Liver (tissue), 9 donors: ENCODE results near the gene CENPC. TPM values are rescaled to one million over a fixed set of nuclear protein-coding genes. Genes with fewer than 3 reads are reported as not detected.

Experiments
- DNase-seq: peaks from one replicate; pipeline ENCODE4 v3.0.0-alpha.2; 2017; ENCODE audit warnings: low spot score
- H3K27ac ChIP-seq, 2 donors: one replicate each; pipeline ENCODE4 v1.7.0; 2013; ENCODE audit warnings: inconsistent platforms in 2 of 2, low read length in 2 of 2, control low read depth in 1 of 2, low read depth in 1 of 2, mild to moderate bottlenecking in 1 of 2
- H3K27me3 ChIP-seq, 4 donors: one replicate each; pipeline versions ENCODE4 v1.6.1 to v1.7.0; 2013; ENCODE audit warnings: low read length in 3 of 4, inconsistent platforms in 1 of 4, mild to moderate bottlenecking in 1 of 4, moderate library complexity in 1 of 4; ENCODE audit not compliant: control insufficient read depth in 4 of 4, insufficient read depth in 4 of 4
- H3K36me3 ChIP-seq, 4 donors: one replicate each; pipeline versions ENCODE4 v1.6.1 to v1.7.0; 2013; ENCODE audit warnings: low read length in 3 of 4, mild to moderate bottlenecking in 3 of 4, low read depth in 1 of 4, moderate library complexity in 1 of 4; ENCODE audit not compliant: control insufficient read depth in 4 of 4, insufficient read depth in 3 of 4
- H3K4me1 ChIP-seq, 4 donors: one replicate each; pipeline versions ENCODE4 v1.6.1 to v1.7.0; 2013; ENCODE audit warnings: low read length in 3 of 4, mild to moderate bottlenecking in 3 of 4, moderate library complexity in 1 of 4; ENCODE audit not compliant: control insufficient read depth in 4 of 4, insufficient read depth in 4 of 4
- H3K4me3 ChIP-seq, 3 donors: one replicate each; pipeline versions ENCODE4 v1.6.1 to v1.7.0; 2013; ENCODE audit warnings: low read length in 3 of 3, control low read depth in 1 of 3, low read depth in 1 of 3, mild to moderate bottlenecking in 1 of 3
- H3K9ac ChIP-seq, 2 donors: one replicate each; pipeline ENCODE4 v1.7.0; 2013; ENCODE audit warnings: low read length in 2 of 2, mild to moderate bottlenecking in 2 of 2, moderate library complexity in 2 of 2, control low read depth in 1 of 2, low read depth in 1 of 2
- H3K9me3 ChIP-seq, 4 donors: one replicate each; pipeline versions ENCODE4 v1.6.1 to v1.7.0; 2013; ENCODE audit warnings: low read length in 3 of 4; ENCODE audit not compliant: control insufficient read depth in 4 of 4
- CTCF ChIP-seq: fragments of 150-350 bp; IDR thresholded peaks from 2 replicates; pipeline ENCODE4 v1.5.1; 2017; ENCODE audit warnings: improper control_type of control experiment, low read depth, low read length; ENCODE audit not compliant: missing input control
- EGR1 ChIP-seq, 2 donors: IDR thresholded peaks; 2 replicates each; pipeline ENCODE4 v1.6.1; 2016 to 2018; ENCODE audit warnings: antibody characterized with exemption in 2 of 2, low read depth in 2 of 2
- FOXA2 ChIP-seq: IDR thresholded peaks from 2 replicates; pipeline ENCODE4 v1.6.1; 2016; ENCODE audit warnings: antibody characterized with exemption
- HNF4A ChIP-seq, 2 donors: conservative IDR thresholded peaks; 2 replicates each; pipeline ENCODE4 v1.6.1; 2016; ENCODE audit warnings: antibody characterized with exemption in 2 of 2, mild to moderate bottlenecking in 2 of 2
- HNF4G ChIP-seq: IDR thresholded peaks from 2 replicates; pipeline ENCODE4 v1.6.1; 2016; ENCODE audit warnings: antibody characterized with exemption
- MAX ChIP-seq: IDR thresholded peaks from 2 replicates; pipeline ENCODE4 v1.6.1; 2016; ENCODE audit warnings: antibody characterized with exemption
- REST ChIP-seq: IDR thresholded peaks from 2 replicates; pipeline ENCODE4 v1.6.1; 2016; ENCODE audit warnings: antibody characterized with exemption, mild to moderate bottlenecking
- RXRA ChIP-seq, 2 donors: IDR thresholded peaks; 2 replicates each; pipeline ENCODE4 v1.6.1; 2017 to 2018; ENCODE audit warnings: antibody characterized with exemption in 2 of 2, mild to moderate bottlenecking in 1 of 2
- TAF1 ChIP-seq: conservative IDR thresholded peaks from 2 replicates; pipeline ENCODE4 v1.6.1; 2016; ENCODE audit warnings: antibody characterized with exemption, mild to moderate bottlenecking
- WGBS: extraction: QIAGEN DNeasy Blood & Tissue Kit; methylation state at CpG from one replicate; pipeline ENCODE4 v1.1.7; 2013; 5-methylcytosine and 5-hydroxymethylcytosine counted together
- polyA plus RNA-seq, 2 donors: library from polyadenylated mRNA; stranded (reverse) in 1 of 2; unstranded in 1 of 2; fragments of 200-250 nt in 1 of 2; fragments of >200 nt in 1 of 2; fragmentation: Nextera tagmentation in 1 of 2; extraction: Ambion mirVana in 1 of 2; gene quantifications; one replicate each; pipeline versions ENCODE4 v1.2.1 to v1.2.3, GENCODE V29; 2013 to 2015
- total RNA-seq, 2 donors: library from RNA; depleted of rRNA; stranded (reverse); fragments of >200 nt; gene quantifications; one replicate each; pipeline ENCODE4 v1.2.3, GENCODE V29; 2014
- TF ChIP-seq, protein P1 (sequence below): IDR thresholded peaks from 2 replicates; pipeline ENCODE4 v1.6.1; 2016; ENCODE audit warnings: antibody characterized with exemption
- donor health status: healthy.
- donor health status: healthy.
- donor health status: healthy.
- donor health status: healthy.
- donor health status: healthy.

Gene CENPC
- total and polyA plus RNA-seq, 4 donors, result 1.9 to 14.9 (median 9.6) TPM

DNA sequence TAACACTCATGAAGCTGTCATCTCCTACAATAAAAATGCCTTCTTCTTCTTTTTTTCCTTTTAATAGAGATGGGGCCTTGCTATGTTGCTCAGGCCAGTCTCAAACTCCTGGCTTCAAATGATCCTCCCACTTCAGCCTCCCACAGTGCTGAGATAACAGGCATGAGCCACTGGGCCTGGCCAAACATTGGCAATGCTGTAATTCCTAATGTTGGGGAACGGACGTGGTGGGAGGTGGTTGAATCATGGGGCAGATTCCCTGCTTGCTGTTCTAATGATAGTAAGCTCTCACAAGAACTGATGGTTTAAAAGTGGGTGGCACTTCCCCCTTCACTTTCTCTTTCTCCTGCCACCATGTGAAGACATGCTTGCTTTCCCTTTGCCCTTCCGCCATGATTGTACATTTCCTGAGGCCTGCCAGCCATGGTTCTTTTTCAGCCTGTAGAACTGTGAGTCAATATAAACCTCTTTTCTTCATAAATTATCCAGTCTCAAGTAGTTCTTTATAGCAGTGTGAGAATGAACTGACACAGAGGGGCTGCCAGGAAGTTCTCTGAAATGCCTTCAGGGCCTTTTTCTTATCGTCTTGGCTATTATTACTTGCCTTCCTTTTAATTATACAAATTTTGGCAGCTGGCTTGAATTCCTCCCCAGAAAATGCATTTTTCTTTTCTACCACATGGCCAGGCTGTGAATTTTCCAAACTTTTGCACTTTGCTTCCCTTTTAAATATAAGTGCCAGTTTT is 93.0 kb downstream of the CENPC start:
- H3K4me1 ChIP-seq, result no peaks in the 10 kb centered on the region
- H3K27ac ChIP-seq, result no peak overlapping the region
- DNase-seq, result no peak
- 90% methylated on average over 4 of the region's 4 CpGs for WGBS
- no peaks in the 10 kb centered on the region for H3K27me3 ChIP-seq
- H3K9me3 ChIP-seq, result no peaks in the 10 kb centered on the region
- no peak overlapping the region for H3K4me3 ChIP-seq
- H3K9ac ChIP-seq, result no peak overlapping the region
- TF ChIP-seq HNF4A (conservative IDR thresholded peaks at IDR 0.05) (no peak), FOXA2 (no peak), RXRA (IDR thresholded peaks at IDR 0.05) (no peak)
- TF ChIP-seq, protein P1, sequence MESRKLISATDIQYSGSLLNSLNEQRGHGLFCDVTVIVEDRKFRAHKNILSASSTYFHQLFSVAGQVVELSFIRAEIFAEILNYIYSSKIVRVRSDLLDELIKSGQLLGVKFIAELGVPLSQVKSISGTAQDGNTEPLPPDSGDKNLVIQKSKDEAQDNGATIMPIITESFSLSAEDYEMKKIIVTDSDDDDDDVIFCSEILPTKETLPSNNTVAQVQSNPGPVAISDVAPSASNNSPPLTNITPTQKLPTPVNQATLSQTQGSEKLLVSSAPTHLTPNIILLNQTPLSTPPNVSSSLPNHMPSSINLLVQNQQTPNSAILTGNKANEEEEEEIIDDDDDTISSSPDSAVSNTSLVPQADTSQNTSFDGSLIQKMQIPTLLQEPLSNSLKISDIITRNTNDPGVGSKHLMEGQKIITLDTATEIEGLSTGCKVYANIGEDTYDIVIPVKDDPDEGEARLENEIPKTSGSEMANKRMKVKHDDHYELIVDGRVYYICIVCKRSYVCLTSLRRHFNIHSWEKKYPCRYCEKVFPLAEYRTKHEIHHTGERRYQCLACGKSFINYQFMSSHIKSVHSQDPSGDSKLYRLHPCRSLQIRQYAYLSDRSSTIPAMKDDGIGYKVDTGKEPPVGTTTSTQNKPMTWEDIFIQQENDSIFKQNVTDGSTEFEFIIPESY, result no peak
- H3K36me3 ChIP-seq, result peaks cover 0 to 4% (median under 1%) of the 10 kb centered on the region in 4 donors

GRCh38 chr4:67451464-67451863 is 93.8 kb downstream of the CENPC start:
- no peaks in the 10 kb centered on the region for H3K9me3 ChIP-seq
- H3K4me1 ChIP-seq, result no peaks in the 10 kb centered on the region
- H3K4me3 ChIP-seq, result no peak overlapping the region
- TF ChIP-seq MAX, result no peak
- no peak for TF ChIP-seq TAF1
- no peak for TF ChIP-seq EGR1 (IDR thresholded peaks at IDR 0.05; ENCODE audit: low read depth in 2 of 2)
- TF ChIP-seq, protein P1, result no peak
- no peaks in the 10 kb centered on the region for H3K27me3 ChIP-seq
- no peak overlapping the region for H3K9ac ChIP-seq
- WGBS, result 95% methylated on average over 6 of the region's 6 CpGs
- DNase-seq, result no peak
- H3K36me3 ChIP-seq, result peaks cover 0 to 4% (median under 1%) of the 10 kb centered on the region in 4 donors
- no peak overlapping the region for H3K27ac ChIP-seq

GRCh38 chr4:67448621-67449020 is 96.7 kb downstream of the CENPC start:
- Histone ChIP-seq H3K9me3 (no peaks in the 10 kb centered on the region), H3K27me3 (no peaks in the 10 kb centered on the region), H3K9ac (no peak overlapping the region), H3K27ac (no peak overlapping the region), H3K4me3 (no peak overlapping the region), H3K4me1 (no peaks in the 10 kb centered on the region), H3K36me3 (peaks cover 0 to 4% (median under 1%) of the 10 kb centered on the region in 4 donors)
- no peak for TF ChIP-seq REST
- TF ChIP-seq MAX, result no peak
- TF ChIP-seq RXRA (IDR thresholded peaks at IDR 0.05), result no peak
- no peak for TF ChIP-seq FOXA2
- no peak for TF ChIP-seq CTCF
- no peak for TF ChIP-seq HNF4G
- no peak for DNase-seq
